Activated naive CD4-positive, alpha-beta T cell treated with anti-CD3 and anti-CD28 coated beads, Interleukin-2, amount 10 ng/mL, durations not matched to agents 5 hours and 36 hours (primary cell): ENCODE data around the gene NOC3L. TPM values are rescaled to one million over a fixed set of nuclear protein-coding genes. Genes with fewer than 3 reads are reported as not detected.

ENCODE experiments used
- total RNA-seq, 2 experiments: library from RNA; stranded (reverse); gene quantifications; one replicate each; pipeline ENCODE4 v1.2.3, GENCODE V29; 2021

The NOC3L gene, protein sequence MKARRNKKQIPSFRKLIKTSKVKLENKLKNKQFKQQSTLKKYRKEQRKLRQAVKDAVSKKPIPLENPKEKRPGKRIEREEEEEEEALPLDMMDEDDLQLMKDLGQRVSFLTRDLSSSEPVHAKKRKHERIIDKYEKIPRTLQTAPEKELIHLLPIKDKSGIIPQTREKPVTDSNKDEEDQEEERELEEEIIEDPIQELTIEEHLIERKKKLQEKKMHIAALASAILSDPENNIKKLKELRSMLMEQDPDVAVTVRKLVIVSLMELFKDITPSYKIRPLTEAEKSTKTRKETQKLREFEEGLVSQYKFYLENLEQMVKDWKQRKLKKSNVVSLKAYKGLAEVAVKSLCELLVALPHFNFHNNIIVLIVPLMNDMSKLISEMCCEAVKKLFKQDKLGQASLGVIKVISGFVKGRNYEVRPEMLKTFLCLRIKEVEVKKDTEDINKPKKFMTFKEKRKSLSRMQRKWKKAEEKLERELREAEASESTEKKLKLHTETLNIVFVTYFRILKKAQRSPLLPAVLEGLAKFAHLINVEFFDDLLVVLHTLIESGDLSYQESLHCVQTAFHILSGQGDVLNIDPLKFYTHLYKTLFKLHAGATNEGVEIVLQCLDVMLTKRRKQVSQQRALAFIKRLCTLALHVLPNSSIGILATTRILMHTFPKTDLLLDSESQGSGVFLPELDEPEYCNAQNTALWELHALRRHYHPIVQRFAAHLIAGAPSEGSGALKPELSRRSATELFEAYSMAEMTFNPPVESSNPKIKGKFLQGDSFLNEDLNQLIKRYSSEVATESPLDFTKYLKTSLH
- 10 to 100 TPM; 19.7 to 20.8 TPM for total RNA-seq

DNA sequence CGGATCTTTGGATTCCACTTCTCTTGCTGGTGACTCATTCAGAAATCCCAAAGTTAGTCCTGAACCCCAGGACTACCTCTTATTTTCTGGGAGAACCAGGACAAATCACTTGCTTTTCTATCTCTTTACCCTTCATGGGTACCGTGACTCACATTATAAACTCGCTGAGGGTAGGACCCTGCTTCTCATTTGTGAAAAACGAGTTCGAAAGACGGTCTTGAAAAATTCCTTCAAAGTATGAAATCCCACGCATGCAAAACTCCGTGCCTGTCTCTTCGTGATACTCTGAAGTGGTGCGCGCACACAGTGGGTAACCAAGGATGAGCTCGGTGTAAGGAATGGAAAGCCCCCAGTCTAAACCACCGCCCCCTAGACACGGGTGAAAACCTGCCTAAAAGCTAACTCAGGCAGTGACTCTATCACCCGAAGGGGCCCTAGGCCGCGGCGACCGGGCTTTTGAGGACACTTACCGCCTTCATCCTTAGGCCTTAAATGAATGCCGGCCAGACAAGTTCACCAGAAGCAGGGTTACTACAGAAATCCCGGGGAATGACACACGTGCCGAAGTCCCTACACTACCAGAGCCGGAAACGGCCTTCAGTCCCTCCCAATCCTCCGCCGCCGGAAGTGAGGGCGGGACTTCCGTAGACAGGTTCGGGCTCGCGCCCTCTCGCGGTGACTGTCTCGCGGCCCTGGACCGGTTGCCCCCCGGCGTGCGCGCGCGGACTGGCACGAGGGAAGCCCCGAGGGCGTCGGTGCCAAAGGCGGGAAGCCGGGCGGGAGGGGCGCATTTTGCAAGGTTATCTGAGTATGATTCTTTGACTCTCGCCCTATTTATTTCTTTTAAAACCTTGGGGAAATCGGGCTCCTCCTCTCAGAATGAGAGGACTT lies at the start of gene NOC3L:
Gene NOC3L (minus strand): TSS at position 580 of the 891 bp plus-strand sequence. CDS start 101 bp downstream, at position 479.

DNA sequence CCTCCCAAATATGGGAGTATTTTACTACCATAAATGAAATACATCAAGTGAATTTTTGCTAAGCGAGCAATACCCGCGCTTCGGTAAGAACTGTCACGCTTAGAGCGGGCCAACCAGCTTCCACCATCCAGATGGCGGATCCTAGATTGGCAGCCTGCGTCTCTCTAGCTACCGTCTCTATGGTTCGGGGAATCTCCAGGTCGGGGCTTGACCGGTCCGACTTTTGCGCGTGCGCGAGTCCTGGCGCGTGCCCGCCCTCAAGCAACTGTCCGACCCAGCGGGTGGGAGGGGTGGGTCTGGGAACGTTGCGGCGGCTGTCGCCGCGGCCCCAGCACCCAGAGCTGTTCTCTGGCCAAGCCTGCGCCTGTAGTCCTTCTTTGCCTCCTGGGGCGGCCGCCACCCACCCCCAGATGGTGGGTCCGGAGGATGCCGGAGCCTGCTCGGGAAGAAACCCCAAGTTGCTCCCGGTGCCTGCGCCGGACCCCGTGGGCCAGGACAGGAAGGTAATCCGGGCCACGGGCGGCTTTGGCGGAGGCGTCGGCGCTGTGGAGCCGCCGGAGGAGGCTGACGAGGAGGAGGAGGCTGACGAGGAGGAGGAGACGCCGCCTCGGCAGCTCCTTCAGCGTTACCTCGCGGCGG lies 39.6 kb upstream of the NOC3L start, which contains the start of gene TBC1D12:
Gene TBC1D12 (plus strand): TSS at position 338 of the 639 bp plus-strand sequence. CDS start 73 bp downstream, at position 411.

Other genes starting within 250 kb of the NOC3L start
- under 1 TPM; 0.10 to 0.17 TPM for gene TBC1D12, start 39.6 kb upstream of the NOC3L start, total RNA-seq
- 10 to 100 TPM; 84.3 to 86.0 TPM for gene HELLS, start 182.8 kb upstream of the NOC3L start, total RNA-seq